Thoracic aorta (tissue), 2 donors: Measurements from ENCODE around the gene KRT27. TPM values are rescaled to one million over a fixed set of nuclear protein-coding genes. Genes with fewer than 3 reads are reported as not detected.
A peak's percentile ranks its signal among the peaks of the same experiment; 100 is the strongest.

ENCODE experiments used
- ATAC-seq: fragments of 150-250 bp; one replicate; pipeline ENCODE4 v1.8.0; 2017; ENCODE audit warnings: low read depth; ENCODE audit not compliant: insufficient number of reproducible peaks, low FRiP score
- DNase-seq: peaks from one replicate; pipeline ENCODE4 v3.0.0-alpha.2; 2020; ENCODE audit warnings: low spot score
- H3K27ac ChIP-seq, 2 donors: fragments of 200-600 bp; sonication (generic); 1 replicate in 1 of 2; 2 replicates in 1 of 2; pipeline ENCODE4 v1.5.1; 2016; ENCODE audit warnings: mild to moderate bottlenecking in 2 of 2, moderate library complexity in 2 of 2
- H3K27me3 ChIP-seq: fragments of 200-600 bp; sonication (generic); replicated peaks from 2 replicates; pipeline ENCODE4 v1.6.0; 2016; ENCODE audit warnings: mild to moderate bottlenecking; ENCODE audit not compliant: insufficient read depth
- H3K36me3 ChIP-seq: fragments of 200-600 bp; sonication (generic); one replicate; pipeline ENCODE4 v1.5.1; 2016
- H3K4me1 ChIP-seq, 2 donors: fragments of 200-600 bp; sonication (generic); 1 replicate in 1 of 2; 2 replicates in 1 of 2; pipeline versions ENCODE4 v1.5.1 to v1.6.0; 2016; ENCODE audit warnings: low read depth in 2 of 2, mild to moderate bottlenecking in 1 of 2; ENCODE audit not compliant: control insufficient read depth in 1 of 2
- H3K4me3 ChIP-seq: fragments of 200-600 bp; sonication (generic); 2 replicates; pipeline ENCODE4 v1.5.1; 2016; ENCODE audit warnings: mild to moderate bottlenecking
- H3K9me3 ChIP-seq: fragments of 200-600 bp; sonication (generic); 2 replicates; pipeline ENCODE4 v1.5.1; 2016
- total RNA-seq, 2 donors: library from RNA; depleted of rRNA; stranded (reverse); fragments of >200 nt; gene quantifications; one replicate each; pipeline versions ENCODE4 v1.1.0 to v1.2.3, GENCODE V29; 2016
- TF ChIP-seq, protein P1 (sequence below): fragments of 200-600 bp; sonication (generic); IDR thresholded peaks from one replicate; pipeline ENCODE4 v1.5.1; 2019; ENCODE audit warnings: antibody characterized with exemption

The KRT27 gene
- total RNA-seq, 2 donors from 2014 or later: not detected

GRCh38 chr17:40791111-40791510 is 8.8 kb upstream of the KRT27 start:
- no peak for ATAC-seq
- DNase-seq: no peak
- no peaks in the 10 kb centered on the region for H3K36me3 ChIP-seq
- no peak overlapping the region for H3K4me3 ChIP-seq
- no peaks in the 10 kb centered on the region for H3K27me3 ChIP-seq
- H3K27ac ChIP-seq: no peak overlapping the region
- H3K9me3 ChIP-seq: no peaks in the 10 kb centered on the region
- no peaks in the 10 kb centered on the region for H3K4me1 ChIP-seq
- TF ChIP-seq, protein P1, sequence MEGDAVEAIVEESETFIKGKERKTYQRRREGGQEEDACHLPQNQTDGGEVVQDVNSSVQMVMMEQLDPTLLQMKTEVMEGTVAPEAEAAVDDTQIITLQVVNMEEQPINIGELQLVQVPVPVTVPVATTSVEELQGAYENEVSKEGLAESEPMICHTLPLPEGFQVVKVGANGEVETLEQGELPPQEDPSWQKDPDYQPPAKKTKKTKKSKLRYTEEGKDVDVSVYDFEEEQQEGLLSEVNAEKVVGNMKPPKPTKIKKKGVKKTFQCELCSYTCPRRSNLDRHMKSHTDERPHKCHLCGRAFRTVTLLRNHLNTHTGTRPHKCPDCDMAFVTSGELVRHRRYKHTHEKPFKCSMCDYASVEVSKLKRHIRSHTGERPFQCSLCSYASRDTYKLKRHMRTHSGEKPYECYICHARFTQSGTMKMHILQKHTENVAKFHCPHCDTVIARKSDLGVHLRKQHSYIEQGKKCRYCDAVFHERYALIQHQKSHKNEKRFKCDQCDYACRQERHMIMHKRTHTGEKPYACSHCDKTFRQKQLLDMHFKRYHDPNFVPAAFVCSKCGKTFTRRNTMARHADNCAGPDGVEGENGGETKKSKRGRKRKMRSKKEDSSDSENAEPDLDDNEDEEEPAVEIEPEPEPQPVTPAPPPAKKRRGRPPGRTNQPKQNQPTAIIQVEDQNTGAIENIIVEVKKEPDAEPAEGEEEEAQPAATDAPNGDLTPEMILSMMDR: no peak

GRCh38 chr17:40779181-40779909 is 3.0 kb downstream of the KRT27 start:
- no peak for ATAC-seq
- H3K27ac ChIP-seq: no peak overlapping the region
- no peaks in the 10 kb centered on the region for H3K9me3 ChIP-seq
- no peaks in the 10 kb centered on the region for H3K36me3 ChIP-seq
- DNase-seq: no peak
- peak overlapping the region; percentile 6 for H3K4me3 ChIP-seq
- H3K27me3 ChIP-seq: no peaks in the 10 kb centered on the region
- TF ChIP-seq, protein P1: no peak
- no peaks in the 10 kb centered on the region for H3K4me1 ChIP-seq

- ATAC-seq (no peak), DNase-seq (no peak)
- Histone ChIP-seq H3K36me3 (no peaks in the 10 kb centered on the region), H3K4me1 (no peaks in the 10 kb centered on the region), H3K9me3 (no peaks in the 10 kb centered on the region), H3K27ac (no peak overlapping the region), H3K27me3 (no peaks in the 10 kb centered on the region), H3K4me3 (no peak overlapping the region)
- TF ChIP-seq, protein P1: no peak
These were observed 3.9 kb downstream of the KRT27 start for GRCh38 chr17:40778461-40778860.

GRCh38 chr17:40777971-40778370 is 4.4 kb downstream of the KRT27 start:
- no peak for ATAC-seq
- no peak for DNase-seq
- TF ChIP-seq, protein P1: no peak
- H3K4me3 ChIP-seq: no peak overlapping the region
- no peaks in the 10 kb centered on the region for H3K4me1 ChIP-seq
- no peaks in the 10 kb centered on the region for H3K36me3 ChIP-seq
- no peak overlapping the region for H3K27ac ChIP-seq
- H3K27me3 ChIP-seq: no peaks in the 10 kb centered on the region
- H3K9me3 ChIP-seq: no peaks in the 10 kb centered on the region

DNA sequence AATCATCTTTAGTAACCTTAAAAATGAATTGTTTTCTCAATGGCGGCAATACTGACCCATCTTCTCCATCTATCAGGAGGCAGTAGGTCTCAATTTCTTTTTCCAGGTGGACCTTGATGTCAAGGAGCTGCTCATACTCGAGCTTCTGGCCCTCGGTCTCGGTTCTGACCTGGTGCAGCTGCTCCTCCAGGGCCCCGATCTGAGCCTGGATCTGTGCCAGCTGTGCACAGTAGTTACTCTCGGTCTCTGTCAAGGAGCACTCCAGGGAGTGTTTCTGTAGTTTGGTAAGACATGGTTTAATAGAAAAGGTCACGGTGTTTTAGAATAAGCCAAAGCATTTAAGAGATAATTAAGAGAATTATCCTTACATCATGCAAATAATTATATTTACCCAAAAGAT is 4.9 kb downstream of the KRT27 start:
- TF ChIP-seq, protein P1: no peak
- Histone ChIP-seq H3K36me3 (no peaks in the 10 kb centered on the region), H3K9me3 (no peaks in the 10 kb centered on the region), H3K4me3 (no peak overlapping the region), H3K4me1 (no peaks in the 10 kb centered on the region), H3K27me3 (no peaks in the 10 kb centered on the region), H3K27ac (no peak overlapping the region)
- DNase-seq (no peak), ATAC-seq (no peak)
